Neural progenitor cell (in vitro differentiated cells): ENCODE results near the gene MYO1D.

Experiments
- CTCF ChIP-seq: fragments of 200-600 bp; sonication (generic); IDR thresholded peaks from 2 replicates; pipeline ENCODE4 v1.5.1; 2017; ENCODE audit warnings: antibody characterized with exemption, mild to moderate bottlenecking
- EZH2 ChIP-seq: fragments of 200-600 bp; sonication (generic); IDR thresholded peaks from 2 replicates; pipeline ENCODE4 v1.6.1; 2017; ENCODE audit warnings: antibody characterized with exemption, mild to moderate bottlenecking, moderate library complexity
- EZH2phosphoT487 ChIP-seq: fragments of 200-600 bp; sonication (generic); IDR thresholded peaks from 2 replicates; pipeline ENCODE4 v1.6.1; 2017; ENCODE audit warnings: antibody characterized with exemption

DNA sequence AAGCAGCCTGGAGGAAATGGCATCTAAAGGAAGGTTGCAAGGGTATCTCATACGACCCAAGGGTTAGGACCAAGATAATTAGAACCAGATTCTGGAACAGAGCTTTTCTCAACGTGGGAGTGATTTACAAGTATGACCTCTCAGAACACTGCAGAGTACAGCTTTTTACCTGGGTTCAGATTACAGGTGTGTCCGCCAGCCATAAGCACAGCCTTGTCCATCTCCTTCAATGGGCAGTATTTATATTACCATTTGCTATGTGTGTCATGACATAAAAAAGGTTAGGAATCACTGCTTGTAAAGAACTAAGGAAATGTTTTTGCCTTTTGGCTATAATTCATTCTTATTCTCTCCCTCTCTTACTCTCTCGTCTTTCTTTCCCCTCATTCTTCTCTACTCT, 36.7 kb downstream of the MYO1D start:
- TF ChIP-seq CTCF (no peak), EZH2phosphoT487 (no peak), EZH2 (no peak)
